ENCODE data around the gene HEPACAM2.

HEPACAM2 gene

GRCh38 chr7:93176992-93177580, 49.2 kb downstream of the HEPACAM2 start:
- Mint-ChIP-seq H3K9me3 (ENCODE audit: low read depth) (peaks cover 5% of the 10 kb centered on the region), H3K4me1 (ENCODE audit: low read depth) (no peaks in the 10 kb centered on the region), H3K27ac (no peak overlapping the region), H3K27me3 (peaks cover 7% of the 10 kb centered on the region), H3K36me3 (peaks cover 2% of the 10 kb centered on the region), H3K4me3 (no peak overlapping the region)

- no peak overlapping the region for H3K4me3 Mint-ChIP-seq
- peaks cover 4% of the 10 kb centered on the region for H3K36me3 Mint-ChIP-seq
- peaks cover 7% of the 10 kb centered on the region for H3K27me3 Mint-ChIP-seq
- peaks cover 12% of the 10 kb centered on the region for H3K9me3 Mint-ChIP-seq (ENCODE audit: low read depth)
- no peak overlapping the region for H3K27ac Mint-ChIP-seq
- no peaks in the 10 kb centered on the region for H3K4me1 Mint-ChIP-seq (ENCODE audit: low read depth)
These were observed 51.0 kb downstream of the HEPACAM2 start for GRCh38 chr7:93175219-93175618.

GRCh38 chr7:93172683-93173082, 53.6 kb downstream of the HEPACAM2 start:
- Mint-ChIP-seq H3K36me3 (peaks cover 4% of the 10 kb centered on the region), H3K4me3 (no peak overlapping the region), H3K9me3 (ENCODE audit: low read depth) (peaks cover 12% of the 10 kb centered on the region), H3K27me3 (peaks cover 6% of the 10 kb centered on the region), H3K4me1 (ENCODE audit: low read depth) (no peaks in the 10 kb centered on the region), H3K27ac (no peak overlapping the region)

GRCh38 chr7:93171606-93172226, 54.6 kb downstream of the HEPACAM2 start:
- no peaks in the 10 kb centered on the region for H3K4me1 Mint-ChIP-seq (ENCODE audit: low read depth)
- peaks cover 4% of the 10 kb centered on the region for H3K36me3 Mint-ChIP-seq
- peaks cover 18% of the 10 kb centered on the region for H3K9me3 Mint-ChIP-seq (ENCODE audit: low read depth)
- H3K27ac Mint-ChIP-seq: no peak overlapping the region
- H3K27me3 Mint-ChIP-seq: peaks cover 6% of the 10 kb centered on the region
- no peak overlapping the region for H3K4me3 Mint-ChIP-seq

- Mint-ChIP-seq H3K27me3 (no peaks in the 10 kb centered on the region), H3K9me3 (ENCODE audit: low read depth) (peaks cover 12% of the 10 kb centered on the region), H3K4me1 (ENCODE audit: low read depth) (peaks cover 2% of the 10 kb centered on the region), H3K4me3 (no peak overlapping the region), H3K36me3 (peaks cover 2% of the 10 kb centered on the region), H3K27ac (no peak overlapping the region)
These were observed 60.8 kb downstream of the HEPACAM2 start for GRCh38 chr7:93165447-93165846.

- no peak overlapping the region for H3K27ac Mint-ChIP-seq
- H3K27me3 Mint-ChIP-seq: no peaks in the 10 kb centered on the region
- no peak overlapping the region for H3K4me3 Mint-ChIP-seq
- H3K36me3 Mint-ChIP-seq: peaks cover 2% of the 10 kb centered on the region
- H3K9me3 Mint-ChIP-seq (ENCODE audit: low read depth): peaks cover 12% of the 10 kb centered on the region
- H3K4me1 Mint-ChIP-seq (ENCODE audit: low read depth): peaks cover 2% of the 10 kb centered on the region
These were observed 61.5 kb downstream of the HEPACAM2 start for GRCh38 chr7:93164766-93165165.

GRCh38 chr7:93161181-93161762, 65.0 kb downstream of the HEPACAM2 start:
- no peak overlapping the region for H3K4me3 Mint-ChIP-seq
- H3K4me1 Mint-ChIP-seq (ENCODE audit: low read depth): peaks cover 2% of the 10 kb centered on the region
- H3K27ac Mint-ChIP-seq: no peak overlapping the region
- no peaks in the 10 kb centered on the region for H3K27me3 Mint-ChIP-seq
- peaks cover 4% of the 10 kb centered on the region for H3K36me3 Mint-ChIP-seq
- H3K9me3 Mint-ChIP-seq (ENCODE audit: low read depth): peaks cover 6% of the 10 kb centered on the region

GRCh38 chr7:93160410-93160809, 65.9 kb downstream of the HEPACAM2 start:
- H3K4me1 Mint-ChIP-seq (ENCODE audit: low read depth): no peaks in the 10 kb centered on the region
- H3K4me3 Mint-ChIP-seq: no peak overlapping the region
- H3K27me3 Mint-ChIP-seq: no peaks in the 10 kb centered on the region
- peaks cover 4% of the 10 kb centered on the region for H3K36me3 Mint-ChIP-seq
- peaks cover 6% of the 10 kb centered on the region for H3K9me3 Mint-ChIP-seq (ENCODE audit: low read depth)
- H3K27ac Mint-ChIP-seq: peak overlapping the region; percentile 5

GRCh38 chr7:93159490-93159889, 66.8 kb downstream of the HEPACAM2 start:
- H3K36me3 Mint-ChIP-seq: peaks cover 4% of the 10 kb centered on the region
- peaks cover 6% of the 10 kb centered on the region for H3K9me3 Mint-ChIP-seq (ENCODE audit: low read depth)
- no peaks in the 10 kb centered on the region for H3K4me1 Mint-ChIP-seq (ENCODE audit: low read depth)
- no peak overlapping the region for H3K27ac Mint-ChIP-seq
- no peak overlapping the region for H3K4me3 Mint-ChIP-seq
- no peaks in the 10 kb centered on the region for H3K27me3 Mint-ChIP-seq

- Mint-ChIP-seq H3K9me3 (ENCODE audit: low read depth) (no peaks in the 10 kb centered on the region), H3K4me1 (ENCODE audit: low read depth) (no peaks in the 10 kb centered on the region), H3K36me3 (peaks cover 4% of the 10 kb centered on the region)
These were observed 69.4 kb downstream of the HEPACAM2 start for GRCh38 chr7:93156884-93157283.

GRCh38 chr7:93150200-93150835, 76.0 kb downstream of the HEPACAM2 start:
- H3K9me3 Mint-ChIP-seq (ENCODE audit: low read depth): no peaks in the 10 kb centered on the region
- no peak overlapping the region for H3K4me3 Mint-ChIP-seq
- no peak overlapping the region for H3K27ac Mint-ChIP-seq
- peaks cover 12% of the 10 kb centered on the region for H3K36me3 Mint-ChIP-seq
- H3K27me3 Mint-ChIP-seq: no peaks in the 10 kb centered on the region
- H3K4me1 Mint-ChIP-seq (ENCODE audit: low read depth): peaks cover 30% of the 10 kb centered on the region

More at GRCh38 chr7:93156884-93157283, 69.4 kb downstream of the HEPACAM2 start:
- Mint-ChIP-seq H3K27me3 (no peaks in the 10 kb centered on the region), H3K4me3 (no peak overlapping the region), H3K27ac (no peak overlapping the region)

GRCh38 chr7:93148727-93149126, 77.5 kb downstream of the HEPACAM2 start:
- H3K4me1 Mint-ChIP-seq (ENCODE audit: low read depth): peaks cover 33% of the 10 kb centered on the region
- peak overlapping the region; percentile 91 for H3K4me3 Mint-ChIP-seq
- no peaks in the 10 kb centered on the region for H3K9me3 Mint-ChIP-seq (ENCODE audit: low read depth)
- no peaks in the 10 kb centered on the region for H3K27me3 Mint-ChIP-seq
- peak overlapping the region; percentile 87 for H3K27ac Mint-ChIP-seq
- peaks cover 16% of the 10 kb centered on the region for H3K36me3 Mint-ChIP-seq

GRCh38 chr7:93148144-93148543, 78.1 kb downstream of the HEPACAM2 start, which contains the start of gene SAMD9L:
Gene SAMD9L (minus strand): TSS chr7:93148385. CDS start chr7:93135971, 12,414 bp downstream.
- no peaks in the 10 kb centered on the region for H3K9me3 Mint-ChIP-seq (ENCODE audit: low read depth)
- H3K27ac Mint-ChIP-seq: peak within 1 kb of the TSS; percentile 87
- H3K27me3 Mint-ChIP-seq: no peaks in the 10 kb centered on the region
- peak within 1 kb of the TSS; percentile 91 for H3K4me3 Mint-ChIP-seq
- peaks cover 22% of the 10 kb centered on the region for H3K36me3 Mint-ChIP-seq
- H3K4me1 Mint-ChIP-seq (ENCODE audit: low read depth): peaks cover 33% of the 10 kb centered on the region

GRCh38 chr7:93147363-93147762, 78.9 kb downstream of the HEPACAM2 start:
- H3K4me1 Mint-ChIP-seq (ENCODE audit: low read depth): peaks cover 33% of the 10 kb centered on the region
- peak overlapping the region; percentile 75 for H3K27ac Mint-ChIP-seq
- H3K27me3 Mint-ChIP-seq: no peaks in the 10 kb centered on the region
- H3K36me3 Mint-ChIP-seq: peaks cover 28% of the 10 kb centered on the region
- H3K4me3 Mint-ChIP-seq: peak overlapping the region; percentile 91
- no peaks in the 10 kb centered on the region for H3K9me3 Mint-ChIP-seq (ENCODE audit: low read depth)

GRCh38 chr7:93146472-93147141, 79.7 kb downstream of the HEPACAM2 start:
- peak overlapping the region; percentile 91 for H3K4me3 Mint-ChIP-seq
- H3K4me1 Mint-ChIP-seq (ENCODE audit: low read depth): peaks cover 33% of the 10 kb centered on the region
- no peaks in the 10 kb centered on the region for H3K9me3 Mint-ChIP-seq (ENCODE audit: low read depth)
- H3K27me3 Mint-ChIP-seq: no peaks in the 10 kb centered on the region
- H3K27ac Mint-ChIP-seq: peak overlapping the region; percentile 75
- peaks cover 28% of the 10 kb centered on the region for H3K36me3 Mint-ChIP-seq

Measured in activated naive CD8-positive, alpha-beta T cell (primary cell).